ENCODE measurements around the gene ABCD4.

Gene ABCD4

DNA sequence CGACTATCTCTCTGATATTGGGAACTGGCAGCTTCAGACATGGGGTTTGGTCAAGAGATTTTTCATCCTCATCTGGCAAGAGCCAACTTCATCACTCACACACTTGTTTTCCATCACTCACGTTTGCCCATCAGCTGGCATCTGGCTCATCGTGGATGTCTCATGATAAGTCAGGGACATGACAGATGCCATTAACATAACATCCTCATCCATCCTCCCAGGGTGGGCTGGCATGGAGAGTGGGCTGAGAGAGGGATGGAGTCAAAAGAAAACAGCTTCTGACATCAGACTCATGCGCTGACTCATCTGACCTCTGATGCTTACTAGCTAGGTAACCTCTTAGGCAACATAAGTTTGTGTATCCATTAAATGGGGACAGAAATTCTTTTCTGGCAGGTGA is 65.3 kb downstream of the ABCD4 start:
- no peaks in the 10 kb centered on the region for H3K4me1 ChIP-seq (ENCODE audit: insufficient read depth, low read length, poor library complexity, severe bottlenecking)
- H3K4me3 ChIP-seq (ENCODE audit: low read length, poor library complexity, severe bottlenecking), result no peak overlapping the region
- no peak overlapping the region for H3K4me2 ChIP-seq (ENCODE audit: low read depth, low read length, poor library complexity, severe bottlenecking)
- H3K36me3 ChIP-seq (ENCODE audit: insufficient read depth, low read length), result no peaks in the 10 kb centered on the region
- H3K27me3 ChIP-seq (ENCODE audit: insufficient read depth, low read length, poor library complexity, severe bottlenecking), result no peaks in the 10 kb centered on the region
- no peak overlapping the region for H2AFZ ChIP-seq (ENCODE audit: low read length)
- no peak for TF ChIP-seq EZH2phosphoT487 (IDR thresholded peaks at IDR 0.05; ENCODE audit: borderline replicate concordance)
- TF ChIP-seq, protein P1, sequence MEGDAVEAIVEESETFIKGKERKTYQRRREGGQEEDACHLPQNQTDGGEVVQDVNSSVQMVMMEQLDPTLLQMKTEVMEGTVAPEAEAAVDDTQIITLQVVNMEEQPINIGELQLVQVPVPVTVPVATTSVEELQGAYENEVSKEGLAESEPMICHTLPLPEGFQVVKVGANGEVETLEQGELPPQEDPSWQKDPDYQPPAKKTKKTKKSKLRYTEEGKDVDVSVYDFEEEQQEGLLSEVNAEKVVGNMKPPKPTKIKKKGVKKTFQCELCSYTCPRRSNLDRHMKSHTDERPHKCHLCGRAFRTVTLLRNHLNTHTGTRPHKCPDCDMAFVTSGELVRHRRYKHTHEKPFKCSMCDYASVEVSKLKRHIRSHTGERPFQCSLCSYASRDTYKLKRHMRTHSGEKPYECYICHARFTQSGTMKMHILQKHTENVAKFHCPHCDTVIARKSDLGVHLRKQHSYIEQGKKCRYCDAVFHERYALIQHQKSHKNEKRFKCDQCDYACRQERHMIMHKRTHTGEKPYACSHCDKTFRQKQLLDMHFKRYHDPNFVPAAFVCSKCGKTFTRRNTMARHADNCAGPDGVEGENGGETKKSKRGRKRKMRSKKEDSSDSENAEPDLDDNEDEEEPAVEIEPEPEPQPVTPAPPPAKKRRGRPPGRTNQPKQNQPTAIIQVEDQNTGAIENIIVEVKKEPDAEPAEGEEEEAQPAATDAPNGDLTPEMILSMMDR (conservative IDR thresholded peaks at IDR 0.05; ENCODE audit: low read length), result no peak
- no peaks in the 10 kb centered on the region for H3F3A ChIP-seq (ENCODE audit: low read depth)
- H3K9me3 ChIP-seq (ENCODE audit: insufficient read depth, low read depth, low read length), result no peaks in the 10 kb centered on the region
- H3K9ac ChIP-seq (ENCODE audit: low read depth, low read length, poor library complexity, severe bottlenecking), result no peak overlapping the region
- H4K20me1 ChIP-seq (ENCODE audit: insufficient read depth, low read length, poor library complexity, severe bottlenecking), result no peaks in the 10 kb centered on the region
- no peaks in the 10 kb centered on the region for H3K9me2 ChIP-seq (replicated peaks; ENCODE audit: low read depth, low read length)
- H3K79me2 ChIP-seq (ENCODE audit: insufficient read depth, low read length), result no peaks in the 10 kb centered on the region
